Panc1 (cell line): Measurements from ENCODE around the gene SCN2B. TPM values are rescaled to one million over a fixed set of nuclear protein-coding genes. Genes with fewer than 3 reads are reported as not detected.

Experiments
- ATAC-seq: fragments of 200-7000 bp; cut with Tn5 transposase; 2 replicates; pipeline ENCODE4 v1.9.1; 2020; ENCODE audit warnings: mild to moderate bottlenecking, moderate library complexity
- BruUV-seq: library from RNA; stranded (reverse); fragments of 400-500 nt; replicated peaks from 2 replicates; lab custom pipeline; 2021; lab: Mats Ljungman, UMichigan
- CTCF ChIA-PET: fragments of 300-600 bp; sonication (Branson Sonifier 250); formaldehyde crosslinking; loops from one replicate; lab custom pipeline; 2022; ENCODE audit warnings: antibody characterized with exemption; lab: Charles Lee
- POLR2A ChIA-PET: fragments of 300-600 bp; sonication (Branson Sonifier 250); formaldehyde crosslinking; loops from one replicate; lab custom pipeline; 2022; ENCODE audit warnings: antibody characterized with exemption; lab: Charles Lee
- DNase-seq: peaks from one replicate; pipeline ENCODE4 v3.0.0-alpha.2; 2010; ENCODE audit warnings: low read depth, low spot score
- H3K27ac ChIP-seq: 2 replicates; pipeline ENCODE4 v1.5.1; 2011; ENCODE audit warnings: mild to moderate bottlenecking, low read length, inconsistent platforms
- H3K27me3 ChIP-seq: fragments of 200-500 bp; sonication (Bioruptor generic); 2 replicates; pipeline ENCODE4 v1.6.0; 2014; ENCODE audit warnings: low read length, inconsistent platforms; ENCODE audit not compliant: control insufficient read depth, insufficient read depth
- H3K36me3 ChIP-seq: fragments of 200-500 bp; sonication (Bioruptor generic); 2 replicates; pipeline ENCODE4 v1.5.1; 2014; ENCODE audit warnings: inconsistent platforms, mild to moderate bottlenecking, low read length, moderate library complexity; ENCODE audit not compliant: control insufficient read depth, insufficient read depth
- H3K4me1 ChIP-seq: 2 replicates; pipeline ENCODE4 v1.5.1; 2011; ENCODE audit warnings: inconsistent platforms, mild to moderate bottlenecking, low read length, moderate library complexity; ENCODE audit not compliant: control insufficient read depth, insufficient read depth
- H3K4me3 ChIP-seq, 2 experiments: 2 replicates each; pipeline ENCODE4 v1.5.1; 2011 to 2012; ENCODE audit warnings: low read depth in 2 of 2, low read length in 2 of 2, mild to moderate bottlenecking in 2 of 2, inconsistent platforms in 1 of 2, moderate library complexity in 1 of 2
- H3K9me3 ChIP-seq: fragments of 200-500 bp; sonication (Bioruptor generic); 2 replicates; pipeline ENCODE4 v1.5.1; 2014; ENCODE audit warnings: low read depth, mild to moderate bottlenecking, inconsistent platforms, low read length, moderate library complexity; ENCODE audit not compliant: control insufficient read depth, insufficient read depth
- POLR2AphosphoS5 ChIP-seq: IDR thresholded peaks from 2 replicates; pipeline ENCODE4 v1.6.1; 2012; ENCODE audit warnings: mild to moderate bottlenecking, low read depth, low read length, moderate library complexity
- SIN3A ChIP-seq: IDR thresholded peaks from 2 replicates; pipeline ENCODE4 v1.6.1; 2012; ENCODE audit warnings: low read depth, mild to moderate bottlenecking, low read length, moderate library complexity, borderline replicate concordance; ENCODE audit not compliant: insufficient read depth
- TCF7L2 ChIP-seq: IDR thresholded peaks from 2 replicates; pipeline ENCODE4 v1.6.1; 2011; ENCODE audit warnings: mild to moderate bottlenecking, low read depth, low read length, inconsistent platforms
- in situ Hi-C: cut with HindIII; loops from 2 replicates; pipeline ENCODE4 v1.10.0; 2016; ENCODE audit warnings: low sequenced_read_pairs, low pct_unique_long_range_greater_than_20kb
- intact Hi-C: fragments of 100-400 bp; cut with micrococcal nuclease; formaldehyde crosslinking; loops from one replicate; pipeline ENCODE4 v1.10.0; 2022; ENCODE audit not compliant: unreplicated experiment
- total RNA-seq: library from RNA; stranded (reverse); gene quantifications from one replicate; pipeline ENCODE4 v1.2.1, GENCODE V29; 2021; ENCODE audit not compliant: unreplicated experiment
- TF ChIP-seq, protein P1 (sequence below): fragments of 450-650 bp; IDR thresholded peaks from 2 replicates; pipeline ENCODE4 v1.5.1; 2017; ENCODE audit warnings: mild to moderate bottlenecking
- TF ChIP-seq, protein P2 (sequence below), 2 experiments: IDR thresholded peaks; 2 replicates each; pipeline ENCODE4 v1.6.1; 2011 to 2012; ENCODE audit warnings: low read depth in 2 of 2, control low read depth in 1 of 2, low read length in 1 of 2, mild to moderate bottlenecking in 1 of 2, moderate library complexity in 1 of 2; ENCODE audit not compliant: insufficient read depth in 1 of 2

Gene SCN2B
- total RNA-seq, 1 experiment from 2014 or later = not detected

DNA sequence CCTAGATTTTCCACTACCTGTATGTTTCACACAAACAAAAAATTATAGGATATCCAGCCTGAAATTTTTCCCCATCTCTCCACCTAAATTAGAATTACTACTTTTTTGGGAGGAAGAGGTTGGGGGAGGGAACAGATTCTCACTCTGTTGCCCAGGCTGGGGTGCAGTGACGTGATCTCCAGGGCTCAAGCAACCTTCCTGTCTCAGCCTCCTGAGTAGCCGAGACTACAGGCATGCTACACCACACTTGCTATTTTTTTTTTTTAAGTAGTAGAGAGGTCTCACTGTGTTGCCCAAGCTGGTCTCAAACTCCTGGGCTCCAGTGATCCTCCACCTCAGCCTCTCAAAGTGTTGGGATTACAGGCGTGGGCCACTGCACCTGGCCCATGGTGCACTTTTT lies 38.8 kb upstream of the SCN2B start:
- in situ Hi-C loops = no loop called here
- no peak for DNase-seq
- TF ChIP-seq POLR2AphosphoS5 (no peak), SIN3A (no peak), TCF7L2 (no peak)
- TF ChIP-seq, protein P1, sequence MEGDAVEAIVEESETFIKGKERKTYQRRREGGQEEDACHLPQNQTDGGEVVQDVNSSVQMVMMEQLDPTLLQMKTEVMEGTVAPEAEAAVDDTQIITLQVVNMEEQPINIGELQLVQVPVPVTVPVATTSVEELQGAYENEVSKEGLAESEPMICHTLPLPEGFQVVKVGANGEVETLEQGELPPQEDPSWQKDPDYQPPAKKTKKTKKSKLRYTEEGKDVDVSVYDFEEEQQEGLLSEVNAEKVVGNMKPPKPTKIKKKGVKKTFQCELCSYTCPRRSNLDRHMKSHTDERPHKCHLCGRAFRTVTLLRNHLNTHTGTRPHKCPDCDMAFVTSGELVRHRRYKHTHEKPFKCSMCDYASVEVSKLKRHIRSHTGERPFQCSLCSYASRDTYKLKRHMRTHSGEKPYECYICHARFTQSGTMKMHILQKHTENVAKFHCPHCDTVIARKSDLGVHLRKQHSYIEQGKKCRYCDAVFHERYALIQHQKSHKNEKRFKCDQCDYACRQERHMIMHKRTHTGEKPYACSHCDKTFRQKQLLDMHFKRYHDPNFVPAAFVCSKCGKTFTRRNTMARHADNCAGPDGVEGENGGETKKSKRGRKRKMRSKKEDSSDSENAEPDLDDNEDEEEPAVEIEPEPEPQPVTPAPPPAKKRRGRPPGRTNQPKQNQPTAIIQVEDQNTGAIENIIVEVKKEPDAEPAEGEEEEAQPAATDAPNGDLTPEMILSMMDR = no peak
- TF ChIP-seq, protein P2, sequence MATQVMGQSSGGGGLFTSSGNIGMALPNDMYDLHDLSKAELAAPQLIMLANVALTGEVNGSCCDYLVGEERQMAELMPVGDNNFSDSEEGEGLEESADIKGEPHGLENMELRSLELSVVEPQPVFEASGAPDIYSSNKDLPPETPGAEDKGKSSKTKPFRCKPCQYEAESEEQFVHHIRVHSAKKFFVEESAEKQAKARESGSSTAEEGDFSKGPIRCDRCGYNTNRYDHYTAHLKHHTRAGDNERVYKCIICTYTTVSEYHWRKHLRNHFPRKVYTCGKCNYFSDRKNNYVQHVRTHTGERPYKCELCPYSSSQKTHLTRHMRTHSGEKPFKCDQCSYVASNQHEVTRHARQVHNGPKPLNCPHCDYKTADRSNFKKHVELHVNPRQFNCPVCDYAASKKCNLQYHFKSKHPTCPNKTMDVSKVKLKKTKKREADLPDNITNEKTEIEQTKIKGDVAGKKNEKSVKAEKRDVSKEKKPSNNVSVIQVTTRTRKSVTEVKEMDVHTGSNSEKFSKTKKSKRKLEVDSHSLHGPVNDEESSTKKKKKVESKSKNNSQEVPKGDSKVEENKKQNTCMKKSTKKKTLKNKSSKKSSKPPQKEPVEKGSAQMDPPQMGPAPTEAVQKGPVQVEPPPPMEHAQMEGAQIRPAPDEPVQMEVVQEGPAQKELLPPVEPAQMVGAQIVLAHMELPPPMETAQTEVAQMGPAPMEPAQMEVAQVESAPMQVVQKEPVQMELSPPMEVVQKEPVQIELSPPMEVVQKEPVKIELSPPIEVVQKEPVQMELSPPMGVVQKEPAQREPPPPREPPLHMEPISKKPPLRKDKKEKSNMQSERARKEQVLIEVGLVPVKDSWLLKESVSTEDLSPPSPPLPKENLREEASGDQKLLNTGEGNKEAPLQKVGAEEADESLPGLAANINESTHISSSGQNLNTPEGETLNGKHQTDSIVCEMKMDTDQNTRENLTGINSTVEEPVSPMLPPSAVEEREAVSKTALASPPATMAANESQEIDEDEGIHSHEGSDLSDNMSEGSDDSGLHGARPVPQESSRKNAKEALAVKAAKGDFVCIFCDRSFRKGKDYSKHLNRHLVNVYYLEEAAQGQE (IDR thresholded peaks at IDR 0.05; ENCODE audit: insufficient read depth in 1 of 2, low read depth in 2 of 2, low read length in 1 of 2) = no peak
- H3K4me1 ChIP-seq = no peaks in the 10 kb centered on the region
- peaks cover 29% of the 10 kb centered on the region for H3K27me3 ChIP-seq
- ATAC-seq = no peak
- ChIA-PET POLR2A (no interaction called here), CTCF (no interaction called here)
- H3K36me3 ChIP-seq = no peaks in the 10 kb centered on the region
- intact Hi-C loops = no loop called here
- H3K27ac ChIP-seq = no peak overlapping the region
- BruUV-seq = no TSS peak
- no peaks in the 10 kb centered on the region for H3K9me3 ChIP-seq
- no peak overlapping the region for H3K4me3 ChIP-seq

DNA sequence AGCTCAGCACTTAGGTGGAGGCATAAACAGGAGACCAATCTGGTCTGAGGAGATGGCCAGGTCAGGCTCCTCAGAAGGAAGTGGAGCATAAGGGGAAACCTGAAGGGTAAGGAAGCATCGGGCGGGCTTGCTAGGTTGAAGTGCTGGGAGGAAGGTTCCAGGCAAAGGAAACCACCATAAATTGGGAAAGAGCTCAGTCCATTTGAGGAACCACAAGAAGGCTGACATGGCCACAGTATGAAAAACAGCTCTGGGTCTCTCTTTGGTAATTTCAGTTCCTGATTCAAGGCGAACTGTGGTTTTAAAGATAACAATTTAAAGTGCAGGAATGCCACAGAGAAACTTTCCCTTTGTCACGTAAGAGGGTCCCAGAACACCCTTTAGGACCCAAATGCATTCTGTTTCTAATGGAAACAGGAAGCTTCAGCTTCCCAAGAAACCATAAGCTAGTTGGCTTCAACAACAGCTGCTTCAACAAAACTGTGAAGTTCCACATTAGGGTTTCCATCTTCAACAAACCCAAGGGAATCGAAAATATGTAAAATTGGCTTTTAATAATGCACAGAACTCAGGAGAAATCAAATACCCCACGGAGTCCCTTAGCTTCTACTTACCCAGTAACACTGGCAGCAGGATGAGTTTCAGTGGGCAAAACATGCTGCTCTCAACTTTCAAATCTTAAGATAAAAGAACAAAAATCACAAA lies 37.9 kb upstream of the SCN2B start:
- ChIA-PET POLR2A (no interaction called here), CTCF (no interaction called here)
- Histone ChIP-seq H3K9me3 (no peaks in the 10 kb centered on the region), H3K36me3 (no peaks in the 10 kb centered on the region), H3K4me3 (no peak overlapping the region), H3K27me3 (peaks cover 30% of the 10 kb centered on the region), H3K4me1 (no peaks in the 10 kb centered on the region), H3K27ac (no peak overlapping the region)
- no peak for DNase-seq
- BruUV-seq = no TSS peak
- in situ Hi-C loops = no loop called here
- intact Hi-C loops = no loop called here
- no peak for ATAC-seq
- TF ChIP-seq, protein P2 (IDR thresholded peaks at IDR 0.05; ENCODE audit: insufficient read depth in 1 of 2, low read depth in 2 of 2, low read length in 1 of 2) = no peak
- TF ChIP-seq TCF7L2 = no peak
- TF ChIP-seq SIN3A = no peak
- TF ChIP-seq POLR2AphosphoS5 = no peak
- TF ChIP-seq, protein P1 = no peak
